GM15510 (cell line): Measurements from ENCODE around the gene TOR1AIP1.

Experiments
- POLR2A ChIP-seq: IDR thresholded peaks from 3 replicates; pipeline ENCODE4 v1.6.1; 2011; ENCODE audit warnings: borderline replicate concordance; ENCODE audit not compliant: insufficient read length; ENCODE audit errors: extremely low read depth

The TOR1AIP1 gene

GRCh38 chr1:179876300-179876715 is 5.8 kb upstream of the TOR1AIP1 start:
- TF ChIP-seq POLR2A = no peak

- peak; percentile 96 for TF ChIP-seq POLR2A
Observed at GRCh38 chr1:179877586-179878265, 4.4 kb upstream of the TOR1AIP1 start, which contains the start of gene TOR1AIP2. Gene TOR1AIP2, minus strand, starts transcription at chr1:179877803. Its CDS starts 25,138 bp downstream, at chr1:179852665.

GRCh38 chr1:179879797-179880196 is 2.3 kb upstream of the TOR1AIP1 start:
- no peak for TF ChIP-seq POLR2A

- TF ChIP-seq POLR2A = no peak
Observed at GRCh38 chr1:179881642-179882252, 338 bp upstream of the TOR1AIP1 start.

GRCh38 chr1:179883040-179883744 is 1.1 kb downstream of the TOR1AIP1 start:
- peak; percentile 22 for TF ChIP-seq POLR2A

GRCh38 chr1:179883745-179884138 is 1.7 kb downstream of the TOR1AIP1 start:
- TF ChIP-seq POLR2A = peak; percentile 20

GRCh38 chr1:179888071-179888470 is 6.0 kb downstream of the TOR1AIP1 start:
- no peak for TF ChIP-seq POLR2A

- no peak for TF ChIP-seq POLR2A
Observed at GRCh38 chr1:179889589-179889988, 7.5 kb downstream of the TOR1AIP1 start.

- no peak for TF ChIP-seq POLR2A
Observed at GRCh38 chr1:179910934-179911333, 28.8 kb downstream of the TOR1AIP1 start.

- TF ChIP-seq POLR2A = no peak
Observed at GRCh38 chr1:179911812-179912211, 29.7 kb downstream of the TOR1AIP1 start.

- no peak for TF ChIP-seq POLR2A
Observed at GRCh38 chr1:179917601-179918429, 35.7 kb downstream of the TOR1AIP1 start.

GRCh38 chr1:179921472-179921871 is 39.4 kb downstream of the TOR1AIP1 start:
- TF ChIP-seq POLR2A = no peak

- no peak for TF ChIP-seq POLR2A
Observed at GRCh38 chr1:179921981-179922872, 40.1 kb downstream of the TOR1AIP1 start.

GRCh38 chr1:179923029-179923428 is 40.9 kb downstream of the TOR1AIP1 start:
- TF ChIP-seq POLR2A = no peak

- TF ChIP-seq POLR2A = no peak
Observed at GRCh38 chr1:179924268-179924667, 42.2 kb downstream of the TOR1AIP1 start.

GRCh38 chr1:179925302-179925701 is 43.2 kb downstream of the TOR1AIP1 start:
- TF ChIP-seq POLR2A = no peak
